Measurements from ENCODE around the gene DCAF6. TPM values are rescaled to one million over a fixed set of nuclear protein-coding genes. Genes with fewer than 3 reads are reported as not detected.

Gene DCAF6
- total RNA-seq, 1 donor, result 68.9 TPM

DNA sequence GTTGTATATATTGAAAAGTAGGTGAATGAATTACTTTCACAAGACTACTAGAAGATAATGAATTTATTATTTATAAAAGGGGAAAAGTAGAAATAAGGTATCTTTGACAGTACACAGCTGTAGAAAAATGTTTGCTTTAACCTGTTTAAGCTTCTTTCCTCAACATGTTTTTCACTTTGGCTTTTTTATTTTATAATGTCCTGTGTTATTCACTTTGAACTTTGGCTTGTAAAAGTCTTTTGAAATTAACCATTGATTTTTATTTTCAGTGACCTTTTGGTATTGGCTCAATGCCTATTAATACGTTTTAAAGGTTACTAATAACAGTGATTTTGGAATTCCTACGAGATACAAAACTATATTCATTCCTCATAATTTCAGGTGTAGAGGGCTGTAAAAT lies 58.1 kb downstream of the DCAF6 start:
- H3K4me3 ChIP-seq (ENCODE audit: low read depth, low read length), result no peak overlapping the region
- DNase-seq (ENCODE audit: low read depth), result no peak
- no peak for TF ChIP-seq CTCF (IDR thresholded peaks at IDR 0.05; ENCODE audit: insufficient read depth, low read length)

DNA sequence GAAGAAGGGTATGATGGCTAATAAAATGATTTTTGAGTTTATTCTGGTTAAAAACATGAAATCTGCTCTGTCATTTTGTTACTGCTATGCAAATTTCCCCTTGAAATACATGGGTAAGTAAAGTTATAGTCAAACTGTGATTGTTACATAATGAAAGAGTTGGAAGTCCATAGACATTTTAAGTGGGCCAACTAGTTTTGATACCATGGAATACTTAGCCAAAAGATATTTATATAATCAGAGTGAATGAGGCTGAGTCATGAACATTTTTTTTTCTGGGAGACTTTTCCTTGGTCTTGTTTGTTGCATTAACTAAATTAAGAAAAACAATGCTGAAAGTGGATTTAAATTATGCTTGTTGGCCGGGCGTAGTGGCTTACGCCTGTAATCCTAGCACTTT lies 58.6 kb downstream of the DCAF6 start:
- peak; percentile 47 for DNase-seq (ENCODE audit: low read depth)
- H3K4me3 ChIP-seq (ENCODE audit: low read depth, low read length), result no peak overlapping the region
- TF ChIP-seq CTCF (IDR thresholded peaks at IDR 0.05; ENCODE audit: insufficient read depth, low read length), result no peak

DNA sequence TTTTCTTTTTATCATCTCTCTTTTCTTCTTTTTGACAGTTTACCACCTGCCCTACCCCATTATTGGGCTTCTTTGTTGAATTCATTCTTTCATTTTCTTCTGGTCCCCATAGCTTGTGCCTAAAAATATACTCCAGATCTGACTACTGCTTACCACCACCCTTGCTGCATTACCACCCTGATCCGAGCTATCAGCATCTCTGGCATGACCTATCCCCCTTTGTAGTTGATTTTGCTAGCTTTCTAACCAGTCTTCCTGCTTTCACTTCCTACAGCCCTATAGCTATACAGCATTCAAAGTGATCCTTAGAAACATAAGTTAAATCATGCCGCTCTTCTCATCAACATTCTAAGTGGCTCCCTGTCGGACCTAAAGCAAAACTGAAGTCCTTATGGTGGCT lies 59.8 kb downstream of the DCAF6 start:
- TF ChIP-seq CTCF (IDR thresholded peaks at IDR 0.05; ENCODE audit: insufficient read depth, low read length), result no peak
- no peak overlapping the region for H3K4me3 ChIP-seq (ENCODE audit: low read depth, low read length)
- DNase-seq (ENCODE audit: low read depth), result no peak

GRCh38 chr1:167997037-167997575 lies 60.6 kb downstream of the DCAF6 start:
- TF ChIP-seq CTCF (IDR thresholded peaks at IDR 0.05; ENCODE audit: insufficient read depth, low read length), result no peak

DNA sequence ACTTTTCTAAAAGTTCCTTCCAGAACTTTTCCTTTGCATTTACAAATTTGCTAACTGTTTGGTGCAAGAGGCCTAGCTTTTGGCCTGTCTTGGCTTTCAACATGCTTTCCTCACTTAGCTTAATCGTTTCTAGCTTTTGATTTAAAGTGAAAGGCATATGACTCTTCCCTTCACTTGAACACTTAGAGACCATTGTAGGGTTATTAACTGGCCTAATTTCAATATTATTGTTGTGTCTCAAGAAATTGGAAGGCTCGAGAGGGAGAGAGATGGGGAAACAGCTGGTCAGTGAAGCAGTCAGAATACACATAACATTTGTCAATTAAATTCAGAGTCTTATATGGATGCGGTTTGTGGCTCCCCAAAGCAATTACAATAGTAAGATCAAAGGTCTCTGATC lies 63.4 kb downstream of the DCAF6 start:
- H3K4me3 ChIP-seq (ENCODE audit: low read depth, low read length), result no peak overlapping the region
- DNase-seq (ENCODE audit: low read depth), result no peak
- no peak for TF ChIP-seq CTCF (IDR thresholded peaks at IDR 0.05; ENCODE audit: insufficient read depth, low read length)

More at GRCh38 chr1:167997037-167997575, 60.6 kb downstream of the DCAF6 start:
- H3K4me3 ChIP-seq (ENCODE audit: low read depth, low read length), result no peak overlapping the region
- no peak for DNase-seq (ENCODE audit: low read depth)

DNA sequence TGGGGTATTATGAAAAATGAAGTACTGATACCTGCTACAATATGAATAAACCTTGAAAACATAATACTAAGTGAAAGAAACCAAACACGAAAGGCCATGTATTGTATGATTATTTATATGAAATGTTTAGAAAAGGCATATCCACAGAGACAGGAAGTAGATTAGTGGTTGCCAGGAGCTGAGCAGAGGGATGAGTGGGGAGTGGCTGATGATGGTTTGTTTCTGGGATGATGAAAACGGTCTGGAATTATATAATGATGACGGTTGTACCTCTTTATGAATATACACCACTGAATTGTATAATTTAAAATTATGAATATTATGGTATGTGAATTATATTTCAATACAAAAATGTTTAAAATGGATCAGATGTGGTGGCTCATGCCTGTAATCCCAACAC lies 64.2 kb downstream of the DCAF6 start:
- no peak for DNase-seq (ENCODE audit: low read depth)
- no peak for TF ChIP-seq CTCF (IDR thresholded peaks at IDR 0.05; ENCODE audit: insufficient read depth, low read length)
- H3K4me3 ChIP-seq (ENCODE audit: low read depth, low read length), result no peak overlapping the region

GRCh38 chr1:168001213-168001612 lies 64.7 kb downstream of the DCAF6 start:
- no peak overlapping the region for H3K4me3 ChIP-seq (ENCODE audit: low read depth, low read length)
- no peak for DNase-seq (ENCODE audit: low read depth)
- no peak for TF ChIP-seq CTCF (IDR thresholded peaks at IDR 0.05; ENCODE audit: insufficient read depth, low read length)

Measured in fibroblast of the aortic adventitia (primary cell).